ENCODE data around the gene P4HA3.

The P4HA3 gene

GRCh38 chr11:74221816-74222215 is 89.6 kb downstream of the P4HA3 start:
- DNase-seq (ENCODE audit: low read depth), result no peak
- no peak overlapping the region for H3K4me3 ChIP-seq (ENCODE audit: low read depth, low read length)

GRCh38 chr11:74220376-74220775 is 91.1 kb downstream of the P4HA3 start:
- no peak for DNase-seq (ENCODE audit: low read depth)

More at GRCh38 chr11:74220376-74220775, 91.1 kb downstream of the P4HA3 start:
- H3K4me3 ChIP-seq (ENCODE audit: low read depth, low read length), result no peak overlapping the region
